GM18907 (cell line): Measurements from ENCODE around the gene IL27RA.

Source experiments
- ATAC-seq: cut with Tn5 transposase; IDR thresholded peaks from one replicate; pipeline ENCODE4 v1.9.1; 2021; ENCODE audit warnings: mild to moderate bottlenecking, moderate library complexity; ENCODE audit not compliant: unreplicated experiment

IL27RA gene

DNA sequence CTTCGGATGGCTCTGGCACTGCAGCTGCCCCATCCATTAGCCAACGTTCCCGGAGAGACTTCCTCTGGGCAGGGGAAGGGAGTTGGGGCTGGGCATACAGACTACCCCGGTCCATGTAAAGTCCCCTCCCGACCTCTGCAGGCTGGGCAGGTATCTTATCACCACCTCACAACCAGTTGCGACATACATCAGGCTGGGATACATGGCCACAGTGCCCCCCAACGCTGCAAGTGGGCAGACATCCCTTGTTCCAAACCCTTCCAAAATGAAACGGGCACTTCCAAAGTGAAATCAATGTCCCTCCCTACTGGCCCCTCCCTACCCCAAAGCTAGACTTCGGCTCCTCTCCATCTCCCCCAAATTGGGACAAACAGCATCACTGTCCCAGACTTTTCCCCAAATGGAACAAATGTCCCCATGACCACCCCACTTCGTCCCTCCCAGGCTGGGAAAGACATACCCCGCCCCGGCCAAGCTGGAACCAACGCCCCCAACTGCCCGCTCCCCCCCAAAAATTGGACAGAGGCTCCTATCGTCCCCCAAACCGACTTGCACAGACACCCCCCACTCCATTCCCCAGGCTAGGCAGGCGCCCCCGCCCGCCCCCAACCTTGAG, 25.3 kb downstream of the IL27RA start:
- ATAC-seq: no peak

DNA sequence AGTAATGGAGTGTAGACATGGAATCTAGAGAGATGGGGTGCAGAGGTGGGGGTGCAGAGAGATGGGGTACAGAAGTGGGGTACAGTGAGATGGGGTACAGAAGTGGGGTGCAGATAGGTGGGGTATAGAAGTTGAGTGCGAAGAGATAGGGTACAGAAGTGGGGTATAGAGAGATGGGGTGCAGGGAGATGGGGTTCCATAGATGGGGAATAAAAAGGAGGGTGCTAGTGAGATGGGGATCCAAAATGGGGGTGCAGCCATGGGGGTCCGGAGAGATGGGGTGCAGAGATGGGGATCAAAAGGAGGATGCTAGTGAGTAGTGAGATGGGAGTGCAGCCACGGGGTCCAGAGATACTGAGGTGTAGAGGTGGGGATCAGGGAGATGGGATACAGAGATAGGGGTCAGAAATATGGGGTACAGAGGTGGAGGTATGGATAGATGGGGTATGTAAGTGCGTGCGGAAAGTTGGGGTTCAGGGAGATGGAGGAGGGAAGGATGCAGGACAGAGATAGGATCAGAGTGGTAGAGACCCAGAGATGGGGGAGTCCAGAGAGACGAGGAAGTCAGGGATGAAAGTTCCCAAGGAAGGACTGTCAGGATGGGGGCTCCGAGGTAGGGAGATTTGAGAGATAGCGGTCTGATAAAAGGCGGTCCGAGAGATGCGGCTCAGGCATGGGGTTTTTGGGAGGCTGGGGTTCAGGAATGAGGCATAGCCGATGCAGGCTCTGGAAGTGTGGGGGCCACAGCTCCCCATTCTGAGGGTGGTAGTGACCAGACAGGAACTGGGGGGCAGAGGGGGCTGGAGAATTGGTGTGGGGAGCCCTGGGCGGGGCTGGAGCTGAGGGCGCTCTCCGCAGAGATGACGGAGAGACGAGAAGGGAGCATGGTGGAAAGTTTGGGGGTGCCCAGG, 26.9 kb downstream of the IL27RA start:
- no peak for ATAC-seq

DNA sequence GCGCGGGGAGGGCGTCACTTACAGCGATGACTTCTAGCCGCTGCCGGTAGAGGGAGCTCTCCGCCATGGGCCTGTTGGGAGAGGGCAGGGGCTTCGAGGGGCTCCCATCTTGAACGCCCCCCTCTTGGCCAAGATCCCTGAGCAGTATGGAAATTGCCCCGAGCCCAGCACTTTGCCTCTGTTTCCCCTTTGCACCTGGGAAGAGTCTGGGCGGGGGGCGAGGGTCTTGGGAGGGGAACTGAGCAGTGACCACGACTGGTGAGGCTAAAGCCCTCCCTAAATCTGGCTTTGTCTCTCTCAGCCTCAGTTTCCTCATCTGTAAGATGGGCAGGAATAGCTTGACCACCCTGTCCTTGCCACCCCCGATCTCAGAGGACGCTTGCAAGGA, 27.5 kb downstream of the IL27RA start:
- ATAC-seq: no peak

DNA sequence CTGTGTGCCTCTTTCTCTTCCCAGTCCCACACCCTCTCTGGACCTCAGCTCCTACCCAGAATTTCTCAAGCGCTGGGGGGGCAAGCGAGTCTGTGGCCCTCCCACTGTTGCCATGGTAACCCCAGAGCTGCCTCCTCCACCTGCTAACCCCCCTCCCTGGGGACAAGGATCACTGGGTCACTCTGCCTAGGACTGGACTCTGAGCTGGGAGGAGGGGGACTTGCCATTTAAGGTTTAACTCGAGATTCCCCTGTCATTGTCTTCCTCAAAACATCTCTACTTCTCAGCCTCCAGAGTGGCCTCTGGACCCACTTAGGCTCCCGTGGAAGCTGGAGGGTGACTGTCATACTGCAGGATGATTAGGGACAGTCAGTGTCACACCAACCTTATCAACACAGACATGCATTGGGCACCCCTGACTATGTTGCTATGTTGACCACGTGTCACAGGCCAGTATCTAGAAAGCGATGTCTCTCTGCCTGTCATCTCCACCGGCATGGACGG, 28.1 kb downstream of the IL27RA start:
- no peak for ATAC-seq

DNA sequence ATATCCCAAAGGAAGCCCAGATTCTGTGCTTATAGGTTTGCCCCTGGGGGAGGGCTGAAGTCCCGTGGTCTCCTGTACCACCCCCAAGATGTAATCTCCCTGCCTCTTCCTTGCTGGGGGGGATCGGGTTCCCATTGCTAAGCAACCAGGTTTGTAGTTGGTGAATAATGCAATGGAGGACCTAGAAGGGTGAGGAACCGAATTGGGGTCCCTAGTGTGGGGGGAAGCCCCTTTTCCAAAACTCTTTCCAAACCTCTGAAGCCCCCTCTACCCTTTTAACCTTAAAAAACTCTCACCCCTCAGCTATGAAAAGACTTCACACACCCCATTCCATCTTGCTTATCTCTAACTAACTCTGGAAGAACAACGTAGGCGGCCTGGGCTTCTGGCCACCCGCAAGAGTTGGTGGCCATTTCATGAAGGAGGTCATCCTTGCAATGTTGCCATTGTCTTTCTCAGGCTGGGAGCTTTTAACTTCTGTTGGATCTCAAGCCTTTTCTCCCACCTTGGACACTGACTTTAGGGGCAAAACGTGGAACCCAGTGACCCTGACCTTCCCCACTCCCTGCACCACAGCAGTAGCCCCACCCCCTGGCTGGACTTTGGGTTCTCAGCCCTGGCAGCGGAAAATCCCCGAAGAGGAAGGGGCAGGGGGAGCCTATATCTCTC, 29.7 kb downstream of the IL27RA start:
- no peak for ATAC-seq

DNA sequence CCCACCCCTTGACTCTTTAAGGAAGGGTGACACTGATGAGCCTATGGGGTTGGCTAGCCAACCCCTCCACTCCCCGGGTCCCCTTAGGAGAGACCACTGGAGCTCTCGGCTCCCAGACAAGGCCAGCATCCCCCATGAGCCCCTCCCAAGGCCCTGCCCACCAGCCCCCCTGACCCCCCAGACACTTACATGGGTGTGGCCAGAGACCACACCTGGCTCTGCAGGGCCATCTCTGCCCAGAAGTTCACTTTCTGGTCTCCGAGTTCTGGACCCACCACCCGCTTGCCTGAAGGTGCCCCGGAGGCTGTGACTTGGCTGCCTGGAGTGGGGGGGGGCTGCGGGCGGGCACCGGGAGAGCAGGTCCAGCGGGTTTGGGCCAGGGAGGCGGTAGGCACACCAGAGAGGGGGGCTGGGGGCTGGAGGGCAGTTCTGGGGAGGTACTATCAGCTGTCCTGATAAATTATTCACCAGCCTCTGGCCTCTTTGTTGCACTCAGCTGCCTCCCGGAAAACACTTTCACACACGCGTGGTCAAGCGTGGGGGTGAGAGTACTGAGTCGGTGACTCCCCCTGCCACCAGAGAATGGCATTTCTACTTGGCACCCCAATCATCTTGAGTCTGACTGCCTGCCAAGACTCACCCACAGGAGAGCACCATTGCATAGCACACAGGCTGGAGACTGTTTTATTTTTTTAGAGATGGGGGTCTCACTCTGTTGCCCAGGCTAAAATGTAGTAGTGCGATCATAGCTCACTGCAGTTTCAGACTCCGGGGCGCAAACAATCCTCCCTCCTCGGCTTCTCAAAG, 30.4 kb downstream of the IL27RA start, which contains the start of gene PALM3:
TSS of gene PALM3 (minus strand) at position 326 of the 807 bp plus-strand sequence. CDS start at position 230, 96 bp downstream.
- no peak for ATAC-seq

DNA sequence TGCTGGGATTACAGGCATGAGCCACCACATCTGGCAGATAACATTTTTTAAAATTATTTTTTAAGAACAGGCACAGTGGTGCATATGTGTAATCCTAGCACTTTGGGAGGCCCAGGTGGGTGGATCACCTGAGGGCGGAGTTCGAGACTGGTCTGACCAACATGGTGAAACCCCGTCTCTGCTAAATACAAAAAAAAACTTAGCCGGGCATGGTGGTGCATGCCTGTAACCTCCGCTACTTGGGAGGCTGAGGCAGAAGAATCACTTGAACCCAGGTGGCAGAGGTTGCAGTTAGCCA, 30.9 kb downstream of the IL27RA start:
- ATAC-seq: no peak

DNA sequence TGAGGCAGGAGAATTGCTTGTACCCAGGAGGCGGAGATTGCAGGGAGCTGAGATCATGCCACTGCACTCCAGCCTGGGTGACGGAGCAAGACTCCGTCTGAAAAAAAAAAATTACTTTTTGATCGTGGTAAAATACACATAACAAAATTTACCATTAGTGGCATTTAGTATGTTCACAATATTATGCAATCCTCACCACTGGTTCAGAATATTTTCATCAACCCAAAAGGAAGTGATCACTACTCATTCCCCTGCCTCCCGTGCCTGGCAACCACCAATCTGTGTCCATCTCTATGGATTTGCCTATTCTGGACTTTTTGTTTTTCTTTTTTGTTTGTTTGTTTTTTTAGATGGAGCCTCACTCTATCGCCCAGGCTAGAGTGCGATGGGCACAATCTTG, 31.5 kb downstream of the IL27RA start:
- no peak for ATAC-seq

DNA sequence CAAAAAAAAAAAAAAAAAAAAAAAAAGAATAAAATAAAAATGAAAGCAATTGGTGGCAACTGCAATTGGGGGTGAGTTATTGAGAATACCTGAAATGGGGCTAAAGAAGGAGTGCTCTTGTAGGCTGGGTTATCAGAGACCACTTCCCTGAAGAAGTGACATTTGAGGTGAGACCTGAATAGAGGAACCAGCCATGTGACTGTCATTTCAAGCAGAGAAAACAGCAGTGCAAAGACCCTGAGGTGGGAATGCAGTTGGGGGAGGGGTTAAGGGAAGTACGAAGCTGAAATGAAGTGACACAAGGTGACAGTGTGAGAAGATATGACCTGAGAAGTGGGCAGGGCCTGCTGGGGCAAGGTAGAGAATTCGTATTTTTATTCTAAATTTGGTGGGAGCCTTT, 34.6 kb downstream of the IL27RA start:
- no peak for ATAC-seq

DNA sequence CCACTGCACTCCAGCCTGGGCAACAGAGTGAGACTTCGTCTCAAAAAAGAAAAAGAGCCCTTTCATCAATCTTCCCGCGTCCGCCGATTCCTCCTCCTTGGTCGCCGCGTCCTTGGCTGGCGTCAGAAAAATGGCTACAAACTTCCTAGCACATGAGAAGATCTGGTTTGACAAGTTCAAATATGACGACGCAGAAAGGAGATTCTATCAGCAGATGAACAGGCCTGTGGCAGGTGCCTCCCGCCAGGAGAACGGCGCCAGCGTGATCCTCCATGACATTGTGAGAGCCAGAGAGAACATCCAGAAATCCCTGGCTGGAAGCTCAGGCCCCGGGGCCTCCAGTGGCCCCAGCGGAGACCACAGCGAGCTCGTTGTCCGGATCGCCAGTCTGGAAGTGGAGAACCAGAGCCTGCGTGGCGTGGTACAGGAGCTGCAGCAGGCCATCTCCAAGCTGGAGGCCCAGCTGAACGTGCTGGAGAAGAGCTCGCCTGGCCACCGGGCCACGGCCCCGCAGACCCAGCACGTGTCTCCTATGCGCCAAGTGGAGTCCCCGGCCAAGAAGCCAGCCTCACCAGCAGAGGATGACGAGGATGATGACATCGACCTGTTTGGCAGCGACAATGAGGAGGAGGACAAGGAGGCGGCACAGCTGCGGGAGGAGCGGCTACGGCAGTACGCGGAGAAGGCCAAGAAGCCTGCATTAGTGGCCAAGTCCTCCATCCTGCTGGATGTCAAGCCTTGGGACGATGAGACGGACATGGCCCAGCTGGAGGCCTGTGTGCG, 38.9 kb downstream of the IL27RA start:
- ATAC-seq: no peak

DNA sequence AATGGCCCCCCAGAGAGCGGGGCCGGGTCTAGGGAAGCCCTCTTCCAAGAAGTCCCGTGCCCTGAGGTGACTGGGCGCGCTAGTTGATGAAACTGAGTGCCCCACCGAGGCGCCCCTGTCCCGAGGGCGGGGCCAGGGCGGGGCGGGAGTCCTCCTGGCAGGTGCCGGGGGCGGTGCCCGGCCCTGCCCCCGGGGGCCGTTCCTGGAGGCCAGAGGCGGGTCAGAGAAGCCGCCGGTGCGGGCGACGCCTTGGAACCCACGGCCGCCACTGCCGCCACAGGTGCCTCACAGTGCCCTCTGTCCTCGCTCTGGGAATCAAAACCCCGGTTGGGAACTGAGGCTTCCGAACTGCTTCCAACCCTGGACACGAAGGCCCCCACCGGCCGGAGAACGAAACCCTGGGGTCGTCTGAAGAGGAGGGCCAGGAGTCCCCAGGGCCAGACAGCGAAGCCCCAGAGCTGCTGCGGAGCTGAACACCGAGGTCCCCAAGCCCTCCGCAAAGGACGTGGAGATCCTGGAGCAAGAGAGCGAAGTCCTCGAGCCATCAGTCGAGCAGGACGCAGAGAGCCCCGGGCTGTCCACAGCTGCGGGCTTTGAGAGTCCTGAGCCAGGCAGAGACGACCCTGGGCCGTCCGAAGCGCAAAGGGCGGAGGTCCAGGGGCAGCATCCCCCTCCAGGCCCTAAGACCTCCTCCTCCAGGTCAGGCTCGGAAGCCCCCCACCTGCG, 41.1 kb downstream of the IL27RA start, which contains the start of gene MISP3:
TSS of gene MISP3 (plus strand) at position 252 of the 726 bp plus-strand sequence. CDS start 524 bp downstream, outside the sequence.
- peak; percentile 19 for ATAC-seq

DNA sequence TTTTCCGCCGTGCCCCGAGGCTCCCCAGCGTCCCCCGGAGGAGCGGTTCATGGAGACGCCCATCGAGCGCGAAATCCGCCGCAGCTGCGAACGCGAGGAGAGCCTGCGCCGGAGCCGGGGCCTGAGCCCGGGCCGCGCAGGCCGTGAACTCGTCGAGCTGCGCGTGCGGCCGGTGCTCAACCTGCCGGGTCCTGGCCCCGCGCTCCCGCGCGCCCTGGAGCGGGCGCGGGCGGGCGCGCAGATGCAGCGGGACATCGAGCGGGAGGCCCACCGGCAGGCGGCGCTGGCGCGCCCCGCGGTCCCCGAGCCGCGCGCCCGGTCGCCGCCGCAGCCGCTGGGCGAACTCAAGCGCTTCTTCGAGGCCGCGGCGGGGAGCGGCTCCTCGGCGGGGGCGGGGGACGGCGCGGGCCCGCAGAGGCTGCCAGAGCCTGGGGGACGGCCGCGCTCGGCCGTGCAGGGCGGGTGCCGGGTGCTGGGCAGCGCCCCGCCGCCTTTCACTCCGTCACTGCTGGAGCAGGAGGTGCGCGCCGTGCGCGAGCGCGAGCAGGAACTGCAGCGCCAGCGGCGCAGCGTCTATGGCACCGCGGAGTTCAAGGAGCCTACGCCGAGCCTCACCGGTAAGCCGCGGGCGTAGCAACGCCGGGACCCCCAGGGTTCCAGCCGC, 41.8 kb downstream of the IL27RA start:
- ATAC-seq: peak; percentile 51

DNA sequence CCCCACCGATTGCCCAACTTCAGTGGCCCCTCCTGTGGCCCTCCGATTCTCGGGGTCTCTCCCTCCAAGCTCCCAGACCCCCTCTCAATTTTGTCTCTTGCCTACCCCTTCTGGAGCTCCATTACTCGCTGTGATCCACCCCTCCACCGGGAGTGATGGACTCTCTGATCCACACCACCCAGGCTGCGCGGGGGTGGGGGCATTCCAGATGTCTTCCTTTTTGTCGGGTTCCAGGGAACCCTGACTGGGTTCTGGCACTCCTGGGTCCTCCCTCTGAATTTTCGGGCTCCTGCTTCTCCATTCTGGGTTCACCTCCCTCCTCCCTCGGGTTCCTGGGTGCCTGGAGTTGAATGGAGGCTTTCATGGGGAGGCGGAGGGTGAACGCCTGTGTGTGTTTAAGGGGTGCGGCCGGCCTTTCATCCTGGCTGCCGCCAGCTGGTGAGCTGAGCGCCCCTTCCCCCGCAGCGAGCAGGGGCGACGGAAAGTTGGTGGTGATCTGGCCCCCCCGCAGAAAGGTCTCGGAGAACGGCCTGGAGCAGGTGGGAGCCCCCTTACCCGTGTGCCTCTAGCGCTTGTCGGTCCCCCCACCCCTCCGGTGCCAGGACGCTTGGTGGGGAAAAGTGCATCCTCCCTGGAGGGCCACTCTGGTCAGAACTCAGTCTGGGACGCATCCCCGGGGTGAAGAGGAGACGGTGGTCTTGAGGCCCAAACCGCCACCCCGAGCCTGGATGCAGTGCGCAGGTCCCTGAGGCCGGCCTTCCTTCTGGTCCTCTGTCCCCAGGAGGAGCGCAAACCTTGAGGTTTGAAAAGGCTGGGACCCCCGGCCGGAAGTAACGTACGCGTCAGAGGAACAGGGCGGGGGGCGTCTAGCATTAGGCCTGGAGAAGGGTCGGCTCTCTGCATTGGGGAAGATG, 42.6 kb downstream of the IL27RA start:
- ATAC-seq: no peak

DNA sequence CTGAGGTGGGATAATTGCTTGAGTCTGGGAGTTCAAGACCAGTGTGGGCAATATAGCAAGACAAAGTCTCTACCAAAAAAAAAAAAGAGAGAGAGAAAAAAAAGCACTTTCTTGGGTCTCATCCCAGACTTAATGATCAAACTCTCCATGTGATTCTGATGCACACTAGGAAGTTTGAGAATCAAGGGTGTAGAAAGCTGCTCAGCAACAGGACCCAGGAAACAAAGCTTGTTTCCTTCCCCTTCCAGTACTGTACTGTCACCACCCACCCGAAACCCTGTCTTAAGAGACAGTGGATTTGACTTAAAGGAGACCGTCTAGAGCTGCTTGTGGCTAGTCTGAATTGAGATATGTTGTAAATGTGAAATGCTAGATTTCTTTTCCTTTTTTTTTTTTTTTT, 46.8 kb downstream of the IL27RA start:
- ATAC-seq: no peak

DNA sequence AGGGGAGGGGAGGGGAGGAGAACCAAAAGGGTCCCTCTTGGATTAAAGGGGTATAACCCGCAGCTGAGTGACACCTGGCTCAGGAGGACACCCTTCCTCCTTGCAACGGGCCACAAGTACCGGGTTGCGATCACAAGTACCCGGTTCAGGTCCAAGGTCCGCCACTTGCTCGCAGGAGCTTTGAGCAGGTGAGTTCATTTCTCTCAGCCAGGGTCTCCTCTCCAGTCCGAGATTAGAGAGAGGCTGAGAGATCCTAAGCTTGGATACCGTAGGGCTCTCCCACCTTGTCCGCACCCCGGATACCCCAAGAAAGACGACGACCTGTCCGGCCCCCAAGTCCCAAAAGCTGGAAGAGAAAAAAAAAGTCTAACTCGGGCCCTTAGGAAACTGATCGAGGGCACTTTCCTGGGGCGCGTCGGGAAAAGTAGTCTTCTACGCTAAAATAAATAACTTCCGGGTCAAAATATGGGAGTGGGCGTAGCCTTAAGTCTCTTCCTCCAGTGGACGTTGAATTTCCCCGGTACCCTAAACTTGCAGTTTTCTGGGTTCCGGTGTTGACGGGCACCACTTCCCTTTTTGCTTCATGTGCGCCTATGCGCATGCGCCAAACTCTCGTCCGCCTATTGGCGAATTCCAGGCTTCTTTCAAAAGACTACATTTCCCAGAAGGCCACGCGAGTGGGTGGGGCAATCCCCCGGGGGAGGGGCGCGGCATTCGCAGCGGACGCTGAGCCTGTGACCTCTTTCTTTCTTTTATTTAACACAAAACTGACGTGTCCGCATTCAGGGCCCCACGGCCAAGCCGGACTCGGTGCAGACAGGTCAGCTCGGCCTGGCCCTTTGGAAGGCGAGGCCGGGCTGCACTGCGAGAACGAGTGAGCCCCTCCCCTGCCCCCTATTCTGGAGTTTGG, 49.6 kb downstream of the IL27RA start:
- peak; percentile 83 for ATAC-seq

DNA sequence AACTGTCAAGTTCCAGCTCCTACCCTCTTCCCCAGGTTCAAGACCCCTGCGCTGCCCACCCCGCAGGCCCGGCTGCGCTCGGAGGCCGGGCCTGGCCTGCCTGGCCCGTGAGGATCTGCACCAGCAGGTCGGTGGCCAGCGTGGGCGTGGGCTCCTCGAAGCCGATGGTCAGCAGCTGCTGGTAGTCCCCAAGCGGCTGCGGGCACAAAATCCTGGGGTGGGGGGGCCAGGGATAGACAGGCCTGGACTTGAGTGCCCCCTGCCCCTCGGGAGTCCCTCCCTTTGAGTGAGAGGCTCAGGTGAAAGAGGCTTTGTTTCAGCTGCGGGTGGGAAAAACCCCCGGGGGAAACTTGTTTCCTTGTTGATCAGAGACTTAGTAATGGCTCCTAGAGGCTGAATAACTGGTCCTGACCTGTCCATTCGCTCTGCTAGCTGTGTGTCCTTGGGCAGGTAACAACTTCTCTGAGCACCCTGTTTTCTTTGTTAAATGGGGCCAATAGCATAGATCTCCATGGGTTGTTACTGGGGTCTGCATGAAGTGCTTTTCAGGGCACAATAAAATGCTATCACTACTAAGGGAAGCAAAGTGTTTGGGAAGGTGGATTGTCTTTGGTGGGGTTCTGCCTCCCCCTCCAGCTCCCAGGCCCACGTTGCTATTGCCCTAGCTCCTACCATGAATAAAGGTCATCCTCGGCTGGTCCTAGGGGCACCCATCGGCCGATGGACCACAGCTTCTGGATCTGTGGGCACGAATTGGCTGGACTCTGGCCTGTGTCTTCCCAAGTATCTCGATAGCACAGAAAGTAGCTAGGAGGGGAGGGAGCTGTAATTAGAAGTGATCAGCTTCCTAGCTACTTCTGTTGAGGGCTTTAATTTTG, 50.5 kb downstream of the IL27RA start:
- ATAC-seq: peak; percentile 17
